Endothelial cell of umbilical vein (primary cell): ENCODE measurements around the gene FNBP1L.

ENCODE experiments used
- POLR2A ChIP-seq: IDR thresholded peaks from 2 replicates; pipeline ENCODE4 v1.6.1; 2012; ENCODE audit warnings: low read depth, mild to moderate bottlenecking, control low read depth, low read length
- POLR2AphosphoS5 ChIP-seq: IDR thresholded peaks from 2 replicates; pipeline ENCODE4 v1.6.1; 2012; ENCODE audit warnings: low read depth, mild to moderate bottlenecking, control low read depth, low read length, moderate library complexity; ENCODE audit not compliant: insufficient read depth
- TF ChIP-seq, protein P1 (sequence below), 2 donors: IDR thresholded peaks; 1 replicate in 1 of 2; 2 replicates in 1 of 2; pipeline ENCODE4 v1.5.1; 2011; ENCODE audit warnings: low read length in 2 of 2, mild to moderate bottlenecking in 2 of 2, moderate library complexity in 2 of 2, control low read depth in 1 of 2, inconsistent platforms in 1 of 2, low read depth in 1 of 2; ENCODE audit not compliant: insufficient read depth in 1 of 2; ENCODE audit errors: extremely low read depth in 1 of 2

- no peak for TF ChIP-seq POLR2A
- TF ChIP-seq, protein P1, sequence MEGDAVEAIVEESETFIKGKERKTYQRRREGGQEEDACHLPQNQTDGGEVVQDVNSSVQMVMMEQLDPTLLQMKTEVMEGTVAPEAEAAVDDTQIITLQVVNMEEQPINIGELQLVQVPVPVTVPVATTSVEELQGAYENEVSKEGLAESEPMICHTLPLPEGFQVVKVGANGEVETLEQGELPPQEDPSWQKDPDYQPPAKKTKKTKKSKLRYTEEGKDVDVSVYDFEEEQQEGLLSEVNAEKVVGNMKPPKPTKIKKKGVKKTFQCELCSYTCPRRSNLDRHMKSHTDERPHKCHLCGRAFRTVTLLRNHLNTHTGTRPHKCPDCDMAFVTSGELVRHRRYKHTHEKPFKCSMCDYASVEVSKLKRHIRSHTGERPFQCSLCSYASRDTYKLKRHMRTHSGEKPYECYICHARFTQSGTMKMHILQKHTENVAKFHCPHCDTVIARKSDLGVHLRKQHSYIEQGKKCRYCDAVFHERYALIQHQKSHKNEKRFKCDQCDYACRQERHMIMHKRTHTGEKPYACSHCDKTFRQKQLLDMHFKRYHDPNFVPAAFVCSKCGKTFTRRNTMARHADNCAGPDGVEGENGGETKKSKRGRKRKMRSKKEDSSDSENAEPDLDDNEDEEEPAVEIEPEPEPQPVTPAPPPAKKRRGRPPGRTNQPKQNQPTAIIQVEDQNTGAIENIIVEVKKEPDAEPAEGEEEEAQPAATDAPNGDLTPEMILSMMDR (IDR thresholded peaks at IDR 0.05; ENCODE audit: extremely low read depth in 1 of 2, insufficient read depth in 1 of 2, low read depth in 1 of 2, low read length in 2 of 2), result no peak
- TF ChIP-seq POLR2AphosphoS5, result no peak
These were observed 974 bp upstream of the FNBP1L start for GRCh38 chr1:93446837-93447451.
